Body of pancreas (tissue), 4 donors: Measurements from ENCODE around the gene FOXP1. TPM values are rescaled to one million over a fixed set of nuclear protein-coding genes. Genes with fewer than 3 reads are reported as not detected.
"Not testable (repeated sequence)": the region's sequence is repeated elsewhere in the genome, so short reads cannot be mapped to it uniquely, and the experiment has no call there.

ENCODE experiments used
- ATAC-seq: fragments of 150-250 bp; one replicate; pipeline ENCODE4 v1.9.1; 2016
- DNase-seq, 4 donors: peaks; one replicate each; pipeline ENCODE4 v3.0.0-alpha.2; 2019
- H3K27ac ChIP-seq, 4 donors: fragments of 200-600 bp; sonication (generic); 1 replicate in 3 of 4; 2 replicates in 1 of 4; pipeline versions ENCODE4 v1.5.1 to v1.6.1; 2016 to 2019; ENCODE audit warnings: mild to moderate bottlenecking in 1 of 4, mixed read lengths in 1 of 4, moderate library complexity in 1 of 4
- H3K27me3 ChIP-seq, 2 donors: fragments of 200-600 bp; sonication (generic); one replicate each; pipeline ENCODE4 v1.6.0; 2016; ENCODE audit warnings: mild to moderate bottlenecking in 1 of 2
- H3K36me3 ChIP-seq, 2 donors: fragments of 200-600 bp; sonication (generic); replicated peaks in 1 of 2; 2 replicates each; pipeline ENCODE4 v1.5.1; 2016; ENCODE audit warnings: low read depth in 2 of 2; ENCODE audit not compliant: insufficient read depth in 1 of 2
- H3K4me1 ChIP-seq: fragments of 200-600 bp; sonication (generic); one replicate; pipeline ENCODE4 v1.6.0; 2016
- H3K4me3 ChIP-seq, 2 donors: fragments of 200-600 bp; sonication (generic); 1 replicate in 1 of 2; 2 replicates in 1 of 2; pipeline ENCODE4 v1.5.1; 2016 to 2019
- H3K9me3 ChIP-seq, 3 donors: fragments of 200-600 bp; sonication (generic); 1 replicate in 2 of 3; 2 replicates in 1 of 3; pipeline ENCODE4 v1.5.1; 2016
- POLR2A ChIP-seq, 3 donors: fragments of 450-650 bp; IDR thresholded peaks; one replicate each; pipeline ENCODE4 v1.6.1; 2016; ENCODE audit warnings: antibody characterized with exemption in 3 of 3, mild to moderate bottlenecking in 2 of 3
- whole genome bisulfite sequencing, 2 donors: methylation state at CpG; one replicate each; pipeline ENCODE4 v1.1.5; 2017; 5-methylcytosine and 5-hydroxymethylcytosine counted together
- intact Hi-C: fragments of 100-400 bp; cut with DNase I; formaldehyde crosslinking; loops from one replicate; pipeline ENCODE4 v1.15.1; 2023
- total RNA-seq, 2 donors: library from RNA; depleted of rRNA; stranded (reverse); fragments of >200 nt; gene quantifications; one replicate each; pipeline ENCODE4 v1.1.0, GENCODE V29; 2016
- TF ChIP-seq, protein P1 (sequence below), 7 experiments: fragments of 450-650 bp in 4 of 7; fragments of 200-600 bp in 3 of 7; sonication (generic) in 3 of 7; IDR thresholded peaks; one replicate each; pipeline ENCODE4 v1.5.1; 2016 to 2019; ENCODE audit warnings: antibody characterized with exemption in 7 of 7

FOXP1 gene
- total RNA-seq, 2 donors from 2014 or later: 85.7 to 86.1 TPM

GRCh38 chr3:71018799-71019198, 564.7 kb downstream of the FOXP1 start:
- Histone ChIP-seq H3K9me3 (no peaks in the 10 kb centered on the region), H3K4me3 (no peak overlapping the region), H3K36me3 (peaks cover 0 to 7% of the 10 kb centered on the region in 2 donors), H3K27me3 (no peaks in the 10 kb centered on the region), H3K4me1 (peaks cover 9% of the 10 kb centered on the region), H3K27ac (no peak overlapping the region)
- intact Hi-C loops: no loop called here
- no peak for TF ChIP-seq POLR2A (IDR thresholded peaks at IDR 0.05)
- TF ChIP-seq, protein P1, sequence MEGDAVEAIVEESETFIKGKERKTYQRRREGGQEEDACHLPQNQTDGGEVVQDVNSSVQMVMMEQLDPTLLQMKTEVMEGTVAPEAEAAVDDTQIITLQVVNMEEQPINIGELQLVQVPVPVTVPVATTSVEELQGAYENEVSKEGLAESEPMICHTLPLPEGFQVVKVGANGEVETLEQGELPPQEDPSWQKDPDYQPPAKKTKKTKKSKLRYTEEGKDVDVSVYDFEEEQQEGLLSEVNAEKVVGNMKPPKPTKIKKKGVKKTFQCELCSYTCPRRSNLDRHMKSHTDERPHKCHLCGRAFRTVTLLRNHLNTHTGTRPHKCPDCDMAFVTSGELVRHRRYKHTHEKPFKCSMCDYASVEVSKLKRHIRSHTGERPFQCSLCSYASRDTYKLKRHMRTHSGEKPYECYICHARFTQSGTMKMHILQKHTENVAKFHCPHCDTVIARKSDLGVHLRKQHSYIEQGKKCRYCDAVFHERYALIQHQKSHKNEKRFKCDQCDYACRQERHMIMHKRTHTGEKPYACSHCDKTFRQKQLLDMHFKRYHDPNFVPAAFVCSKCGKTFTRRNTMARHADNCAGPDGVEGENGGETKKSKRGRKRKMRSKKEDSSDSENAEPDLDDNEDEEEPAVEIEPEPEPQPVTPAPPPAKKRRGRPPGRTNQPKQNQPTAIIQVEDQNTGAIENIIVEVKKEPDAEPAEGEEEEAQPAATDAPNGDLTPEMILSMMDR (IDR thresholded peaks at IDR 0.05): no peak
- WGBS, 2 donors: 80 to 82% methylated on average over 4 of the region's 4 CpGs
- no peak for ATAC-seq
- no peak for DNase-seq

GRCh38 chr3:71016178-71016845, 567.2 kb downstream of the FOXP1 start:
- peak overlapping the region in 1 of 4 donors; percentile 32 for H3K27ac ChIP-seq
- TF ChIP-seq, protein P1 (IDR thresholded peaks at IDR 0.05): no peak
- no peak for TF ChIP-seq POLR2A (IDR thresholded peaks at IDR 0.05)
- H3K4me3 ChIP-seq: no peak overlapping the region
- H3K36me3 ChIP-seq: peaks cover 0 to 7% of the 10 kb centered on the region in 2 donors
- no peak for ATAC-seq
- peaks cover 22% of the 10 kb centered on the region for H3K4me1 ChIP-seq
- DNase-seq: no peak
- intact Hi-C loops: no loop called here
- no peaks in the 10 kb centered on the region for H3K27me3 ChIP-seq
- H3K9me3 ChIP-seq: no peaks in the 10 kb centered on the region
- WGBS, 2 donors: 21 to 32% methylated on average over 10 of the region's 10 CpGs

DNA sequence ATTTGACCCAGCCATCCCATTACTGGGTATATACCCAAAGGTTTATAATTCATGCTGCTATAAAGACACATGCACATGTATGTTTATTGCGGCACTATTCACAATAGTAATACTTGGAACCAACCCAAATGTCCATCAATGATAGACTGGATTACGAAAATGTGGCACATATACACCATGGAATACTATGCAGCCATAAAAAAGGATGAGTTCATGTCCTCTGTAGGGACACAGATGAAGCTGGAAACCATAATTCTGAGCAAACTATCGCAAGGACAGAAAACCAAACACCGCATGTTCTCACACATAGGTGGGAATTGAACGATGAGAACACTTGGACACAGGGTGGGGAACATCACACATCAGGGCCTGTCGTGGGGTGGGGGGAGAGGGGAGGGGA, 568.9 kb downstream of the FOXP1 start:
- intact Hi-C loops, H3K4me3 ChIP-seq, DNase-seq, H3K36me3 ChIP-seq, H3K27ac ChIP-seq, H3K27me3 ChIP-seq, ATAC-seq, H3K9me3 ChIP-seq: not testable (repeated sequence)
- H3K4me1 ChIP-seq: peaks cover 38% of the 10 kb centered on the region
- 95 to 98% methylated on average over 6 of the region's 6 CpGs for WGBS, 2 donors

GRCh38 chr3:71012971-71013370, 570.6 kb downstream of the FOXP1 start:
- DNase-seq (no peak), ATAC-seq (no peak)
- peaks cover 47% of the 10 kb centered on the region for H3K4me1 ChIP-seq
- H3K27me3 ChIP-seq: no peaks in the 10 kb centered on the region
- no peaks in the 10 kb centered on the region for H3K9me3 ChIP-seq
- 97 to 100% methylated on average over 1 of the region's 1 CpG for WGBS, 2 donors
- TF ChIP-seq POLR2A (IDR thresholded peaks at IDR 0.05): no peak
- TF ChIP-seq, protein P1 (IDR thresholded peaks at IDR 0.05): no peak
- no peak overlapping the region for H3K27ac ChIP-seq
- peaks cover 0 to 7% of the 10 kb centered on the region in 2 donors for H3K36me3 ChIP-seq
- H3K4me3 ChIP-seq: no peak overlapping the region
- intact Hi-C loops: no loop called here

GRCh38 chr3:71011565-71012287, 571.8 kb downstream of the FOXP1 start:
- 34 to 39% methylated on average over 6 of the region's 6 CpGs for WGBS, 2 donors
- peaks cover 58% of the 10 kb centered on the region for H3K4me1 ChIP-seq
- DNase-seq: peak in 3 of 4 donors; percentile 24 to 53 (median 34)
- peaks cover 0 to 7% of the 10 kb centered on the region in 2 donors for H3K36me3 ChIP-seq
- peak overlapping the region; percentile 4 to 67 (median 62) for H3K27ac ChIP-seq
- peak; percentile 82 for ATAC-seq
- H3K27me3 ChIP-seq: no peaks in the 10 kb centered on the region
- TF ChIP-seq, protein P1 (IDR thresholded peaks at IDR 0.05): no peak
- no peak for TF ChIP-seq POLR2A (IDR thresholded peaks at IDR 0.05)
- intact Hi-C loops: no loop called here
- no peak overlapping the region for H3K4me3 ChIP-seq
- no peaks in the 10 kb centered on the region for H3K9me3 ChIP-seq
